AG10803 (cell line): Measurements from ENCODE around the gene SVOPL.

Experiments used
- DNase-seq: peaks from one replicate; pipeline ENCODE4 v3.0.0; 2010; ENCODE audit warnings: low read depth
- H3K4me3 ChIP-seq: 2 replicates; pipeline ENCODE4 v1.5.1; 2011; ENCODE audit warnings: mild to moderate bottlenecking, low read length, control low read depth
- TF ChIP-seq, protein P1 (sequence below): conservative IDR thresholded peaks from 2 replicates; pipeline ENCODE4 v1.5.1; 2011; ENCODE audit warnings: mild to moderate bottlenecking, low read length, control low read depth, inconsistent platforms

SVOPL gene

DNA sequence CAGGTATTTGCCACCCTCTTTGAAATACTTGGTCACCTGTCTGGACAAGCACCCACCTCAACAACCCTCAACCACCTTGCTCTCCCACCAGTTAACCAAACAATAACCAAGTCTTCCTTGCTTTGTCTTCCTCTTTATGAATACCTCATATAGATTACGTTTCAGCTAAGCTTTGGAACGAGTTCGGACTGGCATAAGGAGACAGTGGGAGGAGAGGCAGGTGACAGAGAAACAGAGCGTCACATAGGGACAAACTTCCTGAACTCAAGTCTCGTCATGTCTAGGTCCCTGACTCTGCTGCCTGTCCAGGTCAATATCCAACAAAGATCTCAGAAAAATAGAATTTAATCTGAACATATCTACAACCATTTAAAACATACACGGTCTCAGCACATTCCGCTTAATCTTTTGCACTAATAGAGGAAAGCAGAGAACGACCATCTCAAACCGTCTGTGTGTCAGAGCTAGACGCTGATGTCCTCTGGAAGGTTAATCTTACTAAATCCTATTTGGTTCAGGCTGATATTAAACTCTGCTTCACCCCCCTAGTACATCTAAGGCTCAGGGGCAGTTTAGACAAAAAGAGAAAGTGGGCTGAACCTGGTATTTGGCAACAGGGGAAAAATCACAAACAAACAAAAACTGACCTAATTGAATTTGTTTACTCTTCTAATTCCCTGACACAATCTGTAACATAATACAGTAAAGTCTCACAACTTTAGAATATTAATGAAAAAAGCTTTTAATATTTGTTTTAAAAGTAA lies 26.4 kb upstream of the SVOPL start:
- TF ChIP-seq, protein P1, sequence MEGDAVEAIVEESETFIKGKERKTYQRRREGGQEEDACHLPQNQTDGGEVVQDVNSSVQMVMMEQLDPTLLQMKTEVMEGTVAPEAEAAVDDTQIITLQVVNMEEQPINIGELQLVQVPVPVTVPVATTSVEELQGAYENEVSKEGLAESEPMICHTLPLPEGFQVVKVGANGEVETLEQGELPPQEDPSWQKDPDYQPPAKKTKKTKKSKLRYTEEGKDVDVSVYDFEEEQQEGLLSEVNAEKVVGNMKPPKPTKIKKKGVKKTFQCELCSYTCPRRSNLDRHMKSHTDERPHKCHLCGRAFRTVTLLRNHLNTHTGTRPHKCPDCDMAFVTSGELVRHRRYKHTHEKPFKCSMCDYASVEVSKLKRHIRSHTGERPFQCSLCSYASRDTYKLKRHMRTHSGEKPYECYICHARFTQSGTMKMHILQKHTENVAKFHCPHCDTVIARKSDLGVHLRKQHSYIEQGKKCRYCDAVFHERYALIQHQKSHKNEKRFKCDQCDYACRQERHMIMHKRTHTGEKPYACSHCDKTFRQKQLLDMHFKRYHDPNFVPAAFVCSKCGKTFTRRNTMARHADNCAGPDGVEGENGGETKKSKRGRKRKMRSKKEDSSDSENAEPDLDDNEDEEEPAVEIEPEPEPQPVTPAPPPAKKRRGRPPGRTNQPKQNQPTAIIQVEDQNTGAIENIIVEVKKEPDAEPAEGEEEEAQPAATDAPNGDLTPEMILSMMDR = no peak
- DNase-seq = no peak
- no peak overlapping the region for H3K4me3 ChIP-seq

DNA sequence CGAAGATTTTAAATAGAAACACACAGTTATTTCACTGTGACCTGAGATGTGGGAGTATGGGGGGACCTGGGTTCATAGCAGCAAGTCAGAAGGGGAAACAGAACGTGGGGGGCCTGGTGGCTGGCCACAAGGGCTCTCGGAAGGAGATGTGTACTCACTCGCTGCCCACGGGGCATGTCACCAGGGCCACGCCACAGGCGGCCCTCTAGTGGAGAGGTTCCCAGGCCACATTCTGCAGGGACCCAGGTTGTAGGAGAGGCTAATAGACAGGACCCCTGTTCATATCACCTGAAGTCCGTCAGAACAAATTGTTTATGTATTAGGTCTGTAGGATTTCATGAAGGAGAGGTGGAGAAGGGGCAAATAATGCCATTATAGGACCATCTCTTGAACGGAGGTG lies 25.1 kb upstream of the SVOPL start:
- no peak for DNase-seq
- TF ChIP-seq, protein P1 = no peak
- no peak overlapping the region for H3K4me3 ChIP-seq

DNA sequence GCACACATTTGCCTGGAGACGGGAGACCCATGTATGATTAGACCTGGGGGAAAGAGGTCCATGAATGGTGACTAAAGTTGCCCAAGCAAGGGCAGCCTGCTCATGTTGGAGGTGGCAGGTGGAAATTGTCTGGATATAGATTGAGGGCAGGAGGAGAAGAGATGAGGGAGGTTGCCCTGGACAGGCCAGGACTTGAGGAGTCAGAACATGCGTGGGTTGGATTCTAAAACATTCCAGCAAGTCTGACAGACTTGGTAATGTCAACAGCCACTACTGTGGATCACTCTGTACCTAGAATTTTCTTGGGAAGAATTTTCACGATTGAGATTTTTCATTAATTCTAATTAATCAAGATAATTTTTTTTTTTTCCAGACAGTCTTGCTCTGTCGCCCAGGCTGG lies 19.1 kb upstream of the SVOPL start:
- no peak for DNase-seq
- no peak overlapping the region for H3K4me3 ChIP-seq
- TF ChIP-seq, protein P1 = no peak

DNA sequence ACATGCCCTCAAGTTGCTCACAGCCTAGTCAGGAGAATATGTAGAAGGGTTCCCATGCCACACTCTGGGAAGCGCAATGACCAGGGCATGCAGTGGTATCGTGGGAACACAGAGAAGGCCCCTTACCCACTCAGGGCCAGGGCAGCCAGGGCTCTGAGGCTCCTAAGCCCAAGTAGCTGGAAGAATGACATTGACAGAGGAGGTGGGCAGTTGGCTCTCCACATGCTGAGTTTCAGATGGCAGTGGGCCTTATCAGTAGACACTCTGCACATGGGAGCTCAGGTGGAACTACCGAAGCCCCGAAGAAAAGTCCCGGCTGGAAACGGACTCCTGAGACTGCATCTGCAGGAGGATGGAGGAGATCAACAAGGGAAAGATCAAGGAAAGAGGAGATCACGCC lies 15.7 kb upstream of the SVOPL start:
- TF ChIP-seq, protein P1 = no peak
- DNase-seq = no peak
- H3K4me3 ChIP-seq = no peak overlapping the region

DNA sequence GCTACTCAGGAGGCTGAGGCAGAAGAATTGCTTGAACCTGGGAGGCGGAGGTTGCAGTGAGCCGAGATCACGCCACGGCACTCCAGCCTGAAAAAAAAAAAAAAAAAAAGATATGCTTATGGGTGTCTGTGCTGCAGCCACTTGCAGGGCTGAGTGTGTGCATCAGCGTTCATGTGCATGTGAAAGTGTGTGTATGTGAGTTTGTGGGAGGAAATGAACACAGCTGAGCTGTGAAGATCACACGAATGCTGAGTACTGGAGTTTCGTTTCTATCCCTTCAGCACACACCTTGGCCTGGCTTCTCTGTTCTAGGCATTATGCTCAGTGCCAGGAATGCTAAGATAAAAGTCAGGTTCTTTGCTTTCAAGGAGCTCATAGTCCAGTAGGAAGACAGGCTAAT lies 12.0 kb upstream of the SVOPL start:
- no peak for DNase-seq
- TF ChIP-seq, protein P1 = no peak
- no peak overlapping the region for H3K4me3 ChIP-seq

DNA sequence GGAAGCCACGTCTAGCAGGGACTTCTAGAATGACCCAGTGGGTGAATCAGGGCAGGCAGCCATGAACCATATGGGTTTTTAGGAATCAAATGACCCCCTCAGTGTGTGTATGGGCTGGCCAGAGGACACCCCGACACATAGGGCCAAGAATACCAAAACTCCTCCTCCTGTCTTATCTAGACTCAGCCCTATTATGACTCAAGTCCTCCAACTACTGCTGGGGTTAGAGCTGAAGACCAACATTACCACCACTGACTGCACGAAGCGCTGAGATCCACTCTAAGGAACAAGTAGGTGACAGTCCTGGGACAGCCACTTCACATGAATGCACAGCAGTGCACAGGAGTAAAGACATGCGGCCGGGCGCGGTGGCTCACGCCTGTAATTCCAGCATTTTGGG lies 11.5 kb upstream of the SVOPL start:
- H3K4me3 ChIP-seq = no peak overlapping the region
- DNase-seq = no peak
- TF ChIP-seq, protein P1 = no peak

DNA sequence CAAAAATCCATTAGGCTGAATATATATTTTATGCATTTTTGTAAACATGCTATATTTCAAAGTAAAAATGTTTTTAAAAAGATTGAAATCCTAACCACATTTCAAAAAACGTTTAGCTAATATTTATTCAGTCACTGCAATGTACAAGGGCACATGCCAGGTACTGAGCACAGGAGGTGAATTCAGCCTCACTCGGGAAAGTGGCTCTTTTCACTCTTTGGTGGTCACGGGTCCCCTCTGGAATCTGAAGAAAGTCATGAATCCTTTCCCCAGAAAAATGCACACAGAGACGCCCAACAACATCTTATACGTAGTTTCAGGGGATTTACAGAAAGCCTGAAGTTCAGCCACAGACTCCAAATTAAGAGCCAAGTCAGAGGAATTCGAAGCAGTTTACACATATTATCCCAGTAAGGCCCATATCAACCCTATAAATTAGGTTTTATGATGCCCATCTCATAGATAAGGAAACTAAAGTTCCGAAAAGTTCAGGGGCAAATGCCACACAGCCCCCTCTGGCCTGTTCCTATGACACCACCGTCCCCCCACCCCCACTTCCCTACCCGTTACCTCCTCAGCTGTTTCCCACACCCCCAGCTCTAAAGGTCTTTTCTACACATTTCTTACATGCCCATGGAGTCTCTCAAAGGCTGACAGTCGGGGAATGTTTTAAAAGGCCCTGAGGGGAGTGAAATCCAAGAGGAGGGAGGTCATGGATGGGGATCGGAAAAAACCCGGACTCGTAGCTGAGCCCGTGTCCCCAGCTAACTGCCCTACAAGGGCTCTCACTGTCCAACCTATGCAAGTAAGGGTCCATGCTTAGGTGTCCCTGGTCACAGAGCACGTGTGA lies 9.6 kb upstream of the SVOPL start:
- TF ChIP-seq, protein P1 = no peak
- no peak for DNase-seq
- H3K4me3 ChIP-seq = no peak overlapping the region
